Measurements from ENCODE around the gene TRIM46. TPM values are rescaled to one million over a fixed set of nuclear protein-coding genes. Genes with fewer than 3 reads are reported as not detected.

Gene TRIM46
- total RNA-seq, 1 experiment from 2014 or later = 3.8 TPM

DNA sequence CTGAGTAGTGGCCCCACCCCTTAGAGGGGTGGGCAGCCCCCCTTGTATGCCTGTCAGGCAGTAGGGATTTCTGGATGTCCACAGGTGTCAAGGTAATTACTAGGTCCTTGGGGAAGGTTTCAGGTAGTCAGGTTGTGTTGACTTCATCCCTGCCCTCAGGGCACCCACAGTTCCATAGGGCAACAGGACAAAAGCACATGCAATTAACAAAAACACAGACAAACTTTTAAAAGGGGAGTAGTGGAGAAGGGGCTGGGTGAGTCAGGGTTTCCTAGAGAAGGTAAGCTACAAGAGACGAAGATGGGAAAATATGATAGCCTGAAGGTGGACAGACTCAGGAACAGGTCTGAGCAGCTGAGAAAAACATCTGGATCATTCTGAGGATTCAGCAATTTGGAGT is 14.7 kb upstream of the TRIM46 start:
- POLR2A ChIA-PET = no interaction called here
- H3K36me3 ChIP-seq (ENCODE audit: control insufficient read depth in 1 of 2, insufficient read depth in 2 of 2, low read length in 2 of 2) = no peaks in the 10 kb centered on the region
- no peaks in the 10 kb centered on the region for H3K9me2 ChIP-seq (ENCODE audit: insufficient read depth)
- RAD21 ChIA-PET (ENCODE audit: low non-redundant PET in 1 of 2, low total read pairs in 2 of 2, uncharacterized antibody in 2 of 2, unreplicated experiment in 2 of 2) = no interaction called here
- CTCF ChIA-PET = interaction anchor here (0.6 to 1.0 kb wide), 3 partner anchors 9 to 68 kb away, joined by 3 to 4 read pairs (median 3); no protein-coding TSS in a partner anchor
- no peaks in the 10 kb centered on the region for H4K20me1 ChIP-seq (ENCODE audit: insufficient read depth)
- BruUV-seq (replicated peaks) = no TSS peak
- DNase-seq (ENCODE audit: low read depth, low spot score) (no peak), ATAC-seq (no peak)
- no peak overlapping the region for H3K4me3 ChIP-seq (replicated peaks in 1 of 2; ENCODE audit: low read depth in 1 of 2, low read length in 2 of 2)
- H3K27me3 ChIP-seq (ENCODE audit: insufficient read depth, low read length) = no peaks in the 10 kb centered on the region
- no peak overlapping the region for H3K27ac ChIP-seq (ENCODE audit: low read depth, low read length)
- no peak overlapping the region for H2AFZ ChIP-seq (ENCODE audit: low read depth, low read length, poor library complexity, severe bottlenecking)
- no peaks in the 10 kb centered on the region for H3K79me2 ChIP-seq (ENCODE audit: insufficient read depth, low read length)
- no peak for TF ChIP-seq RAD21 (IDR thresholded peaks at IDR 0.05; ENCODE audit: low read depth)
- TF ChIP-seq ZFX (IDR thresholded peaks at IDR 0.05) = no peak
- TF ChIP-seq FOSL1 (IDR thresholded peaks at IDR 0.05; ENCODE audit: low read depth) = no peak
- TF ChIP-seq POLR2AphosphoS5 (IDR thresholded peaks at IDR 0.05; ENCODE audit: low read depth, low read length) = no peak
- TF ChIP-seq ZBTB33 (IDR thresholded peaks at IDR 0.05; ENCODE audit: extremely low read depth, insufficient replicate concordance, low read length) = no peak
- TF ChIP-seq SP1 (IDR thresholded peaks at IDR 0.05; ENCODE audit: low read depth) = no peak
- TF ChIP-seq, protein P1, sequence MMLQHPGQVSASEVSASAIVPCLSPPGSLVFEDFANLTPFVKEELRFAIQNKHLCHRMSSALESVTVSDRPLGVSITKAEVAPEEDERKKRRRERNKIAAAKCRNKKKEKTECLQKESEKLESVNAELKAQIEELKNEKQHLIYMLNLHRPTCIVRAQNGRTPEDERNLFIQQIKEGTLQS (IDR thresholded peaks at IDR 0.05) = no peak
- no peak for TF ChIP-seq TCF7L2 (IDR thresholded peaks at IDR 0.05; ENCODE audit: borderline replicate concordance, extremely low read depth, insufficient read depth, insufficient read length)
- no peak for TF ChIP-seq SRF (IDR thresholded peaks at IDR 0.05; ENCODE audit: low read depth)
- TF ChIP-seq POLR2A (IDR thresholded peaks at IDR 0.05; ENCODE audit: borderline replicate concordance, extremely low read depth, insufficient read depth, insufficient read length) = no peak
- TF ChIP-seq CBX3 (IDR thresholded peaks at IDR 0.05; ENCODE audit: low read depth) = no peak
- TF ChIP-seq EZH2 (IDR thresholded peaks at IDR 0.05) = no peak
- no peak for TF ChIP-seq CEBPB (IDR thresholded peaks at IDR 0.05; ENCODE audit: low read depth)
- no peak for TF ChIP-seq EZH2phosphoT487 (IDR thresholded peaks at IDR 0.05; ENCODE audit: borderline replicate concordance)
- no peak for TF ChIP-seq CTCF (IDR thresholded peaks at IDR 0.05 in 2 of 3, conservative IDR thresholded peaks at IDR 0.05 in 1 of 3; ENCODE audit: borderline replicate concordance in 1 of 3, insufficient read depth in 1 of 3, low read depth in 2 of 3, low read length in 2 of 3)
- TF ChIP-seq, protein P2, sequence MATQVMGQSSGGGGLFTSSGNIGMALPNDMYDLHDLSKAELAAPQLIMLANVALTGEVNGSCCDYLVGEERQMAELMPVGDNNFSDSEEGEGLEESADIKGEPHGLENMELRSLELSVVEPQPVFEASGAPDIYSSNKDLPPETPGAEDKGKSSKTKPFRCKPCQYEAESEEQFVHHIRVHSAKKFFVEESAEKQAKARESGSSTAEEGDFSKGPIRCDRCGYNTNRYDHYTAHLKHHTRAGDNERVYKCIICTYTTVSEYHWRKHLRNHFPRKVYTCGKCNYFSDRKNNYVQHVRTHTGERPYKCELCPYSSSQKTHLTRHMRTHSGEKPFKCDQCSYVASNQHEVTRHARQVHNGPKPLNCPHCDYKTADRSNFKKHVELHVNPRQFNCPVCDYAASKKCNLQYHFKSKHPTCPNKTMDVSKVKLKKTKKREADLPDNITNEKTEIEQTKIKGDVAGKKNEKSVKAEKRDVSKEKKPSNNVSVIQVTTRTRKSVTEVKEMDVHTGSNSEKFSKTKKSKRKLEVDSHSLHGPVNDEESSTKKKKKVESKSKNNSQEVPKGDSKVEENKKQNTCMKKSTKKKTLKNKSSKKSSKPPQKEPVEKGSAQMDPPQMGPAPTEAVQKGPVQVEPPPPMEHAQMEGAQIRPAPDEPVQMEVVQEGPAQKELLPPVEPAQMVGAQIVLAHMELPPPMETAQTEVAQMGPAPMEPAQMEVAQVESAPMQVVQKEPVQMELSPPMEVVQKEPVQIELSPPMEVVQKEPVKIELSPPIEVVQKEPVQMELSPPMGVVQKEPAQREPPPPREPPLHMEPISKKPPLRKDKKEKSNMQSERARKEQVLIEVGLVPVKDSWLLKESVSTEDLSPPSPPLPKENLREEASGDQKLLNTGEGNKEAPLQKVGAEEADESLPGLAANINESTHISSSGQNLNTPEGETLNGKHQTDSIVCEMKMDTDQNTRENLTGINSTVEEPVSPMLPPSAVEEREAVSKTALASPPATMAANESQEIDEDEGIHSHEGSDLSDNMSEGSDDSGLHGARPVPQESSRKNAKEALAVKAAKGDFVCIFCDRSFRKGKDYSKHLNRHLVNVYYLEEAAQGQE (IDR thresholded peaks at IDR 0.05; ENCODE audit: low read depth) = no peak
- no peak for TF ChIP-seq JUND (IDR thresholded peaks at IDR 0.05)
- TF ChIP-seq YY1 (IDR thresholded peaks at IDR 0.05; ENCODE audit: extremely low read depth, insufficient replicate concordance, low read depth, low read length) = no peak
- no peak overlapping the region for H3K4me2 ChIP-seq (ENCODE audit: low read length)
- intact Hi-C loops (cut with micrococcal nuclease) = no loop called here
- H3K4me1 ChIP-seq (ENCODE audit: control insufficient read depth in 1 of 2, insufficient read depth in 2 of 2, low read length in 2 of 2) = no peaks in the 10 kb centered on the region
- H3K9me3 ChIP-seq (ENCODE audit: control insufficient read depth in 1 of 2, insufficient read depth in 1 of 2, low read depth in 1 of 2, low read length in 2 of 2) = no peaks in the 10 kb centered on the region
- no peak overlapping the region for H3K9ac ChIP-seq (ENCODE audit: low read length)
